ENCODE measurements around the gene EPHX1.

DNA sequence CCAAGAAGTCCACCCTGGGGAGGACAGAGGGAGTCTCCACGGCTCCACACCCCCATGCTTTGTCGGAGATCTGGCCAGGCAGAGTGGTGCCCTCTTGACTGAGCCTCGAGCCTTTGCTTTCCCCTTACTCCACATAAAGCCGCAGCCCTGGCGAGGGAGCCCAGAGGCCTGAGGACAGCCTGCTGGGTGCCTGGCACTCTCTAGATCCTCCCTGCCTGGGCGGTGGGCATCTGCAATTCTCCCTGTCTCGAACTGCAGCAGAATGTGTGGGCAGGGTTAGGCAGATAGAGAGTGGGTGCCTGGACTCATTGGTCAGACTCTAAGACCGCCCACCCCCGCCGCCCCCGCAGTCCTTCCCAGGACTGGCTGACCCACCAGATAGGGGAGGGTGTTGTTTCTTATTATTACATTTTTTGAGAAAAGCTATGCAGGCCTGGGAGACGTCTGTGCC is 13.9 kb downstream of the EPHX1 start:
- TF ChIP-seq, protein P1, sequence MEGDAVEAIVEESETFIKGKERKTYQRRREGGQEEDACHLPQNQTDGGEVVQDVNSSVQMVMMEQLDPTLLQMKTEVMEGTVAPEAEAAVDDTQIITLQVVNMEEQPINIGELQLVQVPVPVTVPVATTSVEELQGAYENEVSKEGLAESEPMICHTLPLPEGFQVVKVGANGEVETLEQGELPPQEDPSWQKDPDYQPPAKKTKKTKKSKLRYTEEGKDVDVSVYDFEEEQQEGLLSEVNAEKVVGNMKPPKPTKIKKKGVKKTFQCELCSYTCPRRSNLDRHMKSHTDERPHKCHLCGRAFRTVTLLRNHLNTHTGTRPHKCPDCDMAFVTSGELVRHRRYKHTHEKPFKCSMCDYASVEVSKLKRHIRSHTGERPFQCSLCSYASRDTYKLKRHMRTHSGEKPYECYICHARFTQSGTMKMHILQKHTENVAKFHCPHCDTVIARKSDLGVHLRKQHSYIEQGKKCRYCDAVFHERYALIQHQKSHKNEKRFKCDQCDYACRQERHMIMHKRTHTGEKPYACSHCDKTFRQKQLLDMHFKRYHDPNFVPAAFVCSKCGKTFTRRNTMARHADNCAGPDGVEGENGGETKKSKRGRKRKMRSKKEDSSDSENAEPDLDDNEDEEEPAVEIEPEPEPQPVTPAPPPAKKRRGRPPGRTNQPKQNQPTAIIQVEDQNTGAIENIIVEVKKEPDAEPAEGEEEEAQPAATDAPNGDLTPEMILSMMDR (conservative IDR thresholded peaks at IDR 0.05; ENCODE audit: low read depth, low read length) = no peak
- TF ChIP-seq EZH2 (IDR thresholded peaks at IDR 0.05; ENCODE audit: low read length, unreplicated experiment) (no peak), EZH2phosphoT487 (IDR thresholded peaks at IDR 0.05; ENCODE audit: borderline replicate concordance, low read length) (no peak)
